Cardiac fibroblast (primary cell): Measurements from ENCODE around the gene PEAK3.

Source experiments
- DNase-seq, 2 donors: peaks; one replicate each; pipeline versions ENCODE4 v3.0.0 to v3.0.0-alpha.2; 2010; ENCODE audit warnings: low read depth in 2 of 2
- H3K4me3 ChIP-seq, 2 donors: replicated peaks in 1 of 2; 1 replicate in 1 of 2; 2 replicates in 1 of 2; pipeline ENCODE4 v1.5.1; 2011; ENCODE audit warnings: low read depth in 2 of 2, low read length in 2 of 2, mild to moderate bottlenecking in 2 of 2, moderate library complexity in 1 of 2
- CTCF ChIP-seq: IDR thresholded peaks from one replicate; pipeline ENCODE4 v1.5.1; 2011; ENCODE audit warnings: low read depth, mild to moderate bottlenecking, low read length, inconsistent platforms

The PEAK3 gene

GRCh38 chr19:2268861-2269243 is 13.1 kb downstream of the PEAK3 start:
- TF ChIP-seq CTCF: no peak
- no peak for DNase-seq
- H3K4me3 ChIP-seq: peak overlapping the region; percentile 50 to 65

- no peak overlapping the region for H3K4me3 ChIP-seq
- no peak for DNase-seq
- TF ChIP-seq CTCF: no peak
Measured at GRCh38 chr19:2268480-2268830, 13.5 kb downstream of the PEAK3 start.

GRCh38 chr19:2266183-2266993 is 15.6 kb downstream of the PEAK3 start:
- peak; percentile 82 to 89 for DNase-seq
- TF ChIP-seq CTCF: no peak
- no peak overlapping the region for H3K4me3 ChIP-seq

- peak; percentile 77 for TF ChIP-seq CTCF
- peak; percentile 48 to 51 for DNase-seq
- no peak overlapping the region for H3K4me3 ChIP-seq
Measured at GRCh38 chr19:2261438-2262172, 20.4 kb downstream of the PEAK3 start.

GRCh38 chr19:2260341-2260805 is 21.6 kb downstream of the PEAK3 start:
- no peak overlapping the region for H3K4me3 ChIP-seq
- DNase-seq: no peak
- no peak for TF ChIP-seq CTCF

- no peak for TF ChIP-seq CTCF
- no peak overlapping the region for H3K4me3 ChIP-seq
- peak in 1 of 2 donors; percentile 70 for DNase-seq
Measured at GRCh38 chr19:2259336-2259735, 22.6 kb downstream of the PEAK3 start.
